ENCODE results near the gene FOXN3.

FOXN3 gene

GRCh38 chr14:89256951-89257350 is 160.1 kb downstream of the FOXN3 start:
- no peaks in the 10 kb centered on the region for H3K9me3 ChIP-seq (ENCODE audit: insufficient read depth, low read length)
- H3K27ac ChIP-seq (ENCODE audit: low read length), result no peak overlapping the region
- no peak overlapping the region for H3K4me2 ChIP-seq (ENCODE audit: low read length)
- no peak overlapping the region for H3K9ac ChIP-seq (ENCODE audit: low read length)
- no peak for TF ChIP-seq CTCF (IDR thresholded peaks at IDR 0.05; ENCODE audit: low read depth, low read length)
- TF ChIP-seq EZH2phosphoT487 (IDR thresholded peaks at IDR 0.05; ENCODE audit: low read depth), result no peak
- peaks cover 9% of the 10 kb centered on the region for H3K4me1 ChIP-seq (ENCODE audit: low read length)
- no peaks in the 10 kb centered on the region for H3K36me3 ChIP-seq (replicated peaks; ENCODE audit: low read depth, low read length)
- no peaks in the 10 kb centered on the region for H3K27me3 ChIP-seq (ENCODE audit: low read depth, low read length)
- H3K79me2 ChIP-seq (ENCODE audit: low read length), result no peaks in the 10 kb centered on the region
- no peaks in the 10 kb centered on the region for H4K20me1 ChIP-seq (ENCODE audit: insufficient read depth, low read length)
- H2AFZ ChIP-seq (ENCODE audit: low read depth, low read length), result no peak overlapping the region
- H3K4me3 ChIP-seq (ENCODE audit: low read length), result no peak overlapping the region

GRCh38 chr14:89256283-89256682 is 160.8 kb downstream of the FOXN3 start:
- Histone ChIP-seq H3K4me1 (ENCODE audit: low read length) (peaks cover 9% of the 10 kb centered on the region), H3K27me3 (ENCODE audit: low read depth, low read length) (no peaks in the 10 kb centered on the region), H3K9me3 (ENCODE audit: insufficient read depth, low read length) (no peaks in the 10 kb centered on the region), H3K36me3 (replicated peaks; ENCODE audit: low read depth, low read length) (peaks cover under 1% of the 10 kb centered on the region), H3K4me3 (ENCODE audit: low read length) (no peak overlapping the region), H3K79me2 (ENCODE audit: low read length) (no peaks in the 10 kb centered on the region), H4K20me1 (ENCODE audit: insufficient read depth, low read length) (no peaks in the 10 kb centered on the region), H3K27ac (ENCODE audit: low read length) (no peak overlapping the region), H2AFZ (ENCODE audit: low read depth, low read length) (no peak overlapping the region), H3K9ac (ENCODE audit: low read length) (no peak overlapping the region), H3K4me2 (ENCODE audit: low read length) (no peak overlapping the region)
- no peak for TF ChIP-seq CTCF (IDR thresholded peaks at IDR 0.05; ENCODE audit: low read depth, low read length)
- TF ChIP-seq EZH2phosphoT487 (IDR thresholded peaks at IDR 0.05; ENCODE audit: low read depth), result no peak

- Histone ChIP-seq H3K4me3 (ENCODE audit: low read length) (no peak overlapping the region), H3K27me3 (ENCODE audit: low read depth, low read length) (no peaks in the 10 kb centered on the region), H3K9me3 (ENCODE audit: insufficient read depth, low read length) (0 out of 2 replicates have a peak, but pooled peaks cover 4% of the 10 kb centered on the region), H3K4me1 (ENCODE audit: low read length) (peaks cover 9% of the 10 kb centered on the region), H4K20me1 (ENCODE audit: insufficient read depth, low read length) (no peaks in the 10 kb centered on the region), H3K4me2 (ENCODE audit: low read length) (no peak overlapping the region), H3K36me3 (replicated peaks; ENCODE audit: low read depth, low read length) (peaks cover 5% of the 10 kb centered on the region), H3K9ac (ENCODE audit: low read length) (no peak overlapping the region), H2AFZ (ENCODE audit: low read depth, low read length) (no peak overlapping the region), H3K27ac (ENCODE audit: low read length) (no peak overlapping the region), H3K79me2 (ENCODE audit: low read length) (no peaks in the 10 kb centered on the region)
- TF ChIP-seq CTCF (IDR thresholded peaks at IDR 0.05; ENCODE audit: low read depth, low read length) (no peak), EZH2phosphoT487 (IDR thresholded peaks at IDR 0.05; ENCODE audit: low read depth) (no peak)
Measured at GRCh38 chr14:89255852-89256251, 161.2 kb downstream of the FOXN3 start.

GRCh38 chr14:89255012-89255411 is 162.0 kb downstream of the FOXN3 start:
- TF ChIP-seq CTCF (IDR thresholded peaks at IDR 0.05; ENCODE audit: low read depth, low read length) (no peak), EZH2phosphoT487 (IDR thresholded peaks at IDR 0.05; ENCODE audit: low read depth) (no peak)
- H3K27ac ChIP-seq (ENCODE audit: low read length), result no peak overlapping the region
- H3K36me3 ChIP-seq (replicated peaks; ENCODE audit: low read depth, low read length), result peaks cover 9% of the 10 kb centered on the region
- no peak overlapping the region for H3K4me3 ChIP-seq (ENCODE audit: low read length)
- no peaks in the 10 kb centered on the region for H3K79me2 ChIP-seq (ENCODE audit: low read length)
- H4K20me1 ChIP-seq (ENCODE audit: insufficient read depth, low read length), result no peaks in the 10 kb centered on the region
- H2AFZ ChIP-seq (ENCODE audit: low read depth, low read length), result no peak overlapping the region
- no peak overlapping the region for H3K4me2 ChIP-seq (ENCODE audit: low read length)
- H3K9ac ChIP-seq (ENCODE audit: low read length), result no peak overlapping the region
- H3K9me3 ChIP-seq (ENCODE audit: insufficient read depth, low read length), result 0 out of 2 replicates have a peak, but pooled peaks cover 4% of the 10 kb centered on the region
- H3K27me3 ChIP-seq (ENCODE audit: low read depth, low read length), result no peaks in the 10 kb centered on the region
- peaks cover 9% of the 10 kb centered on the region for H3K4me1 ChIP-seq (ENCODE audit: low read length)

Measured in OCI-LY3 (cell line).